ENCODE measurements around the gene TBXA2R. TPM values are rescaled to one million over a fixed set of nuclear protein-coding genes. Genes with fewer than 3 reads are reported as not detected.
A peak's percentile ranks its signal among the peaks of the same experiment; 100 is the strongest.

TBXA2R gene
- total and polyA plus RNA-seq, 2 of the 4 experiments (the other 2 are of a cell fraction) = 0.36 to 2.3 TPM

DNA sequence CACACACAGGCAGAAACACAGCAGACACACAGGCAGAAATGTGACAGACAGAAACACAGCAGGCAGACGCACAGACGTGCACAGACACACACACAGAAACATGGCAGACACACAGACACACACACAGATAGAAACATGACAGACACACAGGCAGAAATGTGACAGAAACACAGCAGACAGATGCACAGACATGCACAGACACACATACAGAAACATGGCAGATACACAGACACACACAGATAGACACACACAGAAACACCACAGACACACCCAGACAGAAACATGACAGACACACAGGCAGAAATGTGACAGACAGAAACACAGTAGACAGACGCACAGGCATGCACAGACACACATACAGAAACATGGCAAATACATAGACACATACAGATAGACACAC is 1.3 kb downstream of the TBXA2R start:
- ATAC-seq (ENCODE audit: low read depth) (no peak), DNase-seq (no peak)
- intact Hi-C loops (cut with micrococcal nuclease) = no loop called here
- peaks cover 2% of the 10 kb centered on the region; the same call in 1 of the 2 replicates for H3K36me3 ChIP-seq (ENCODE audit: control insufficient read depth, insufficient read depth, low read length)
- no peak overlapping the region for H3K4me3 ChIP-seq (ENCODE audit: insufficient read depth, low read depth, low read length)
- no peak overlapping the region for H2BK5ac ChIP-seq (ENCODE audit: low read depth, low read length, poor library complexity, severe bottlenecking)
- peaks cover 11% of the 10 kb centered on the region for H3K4me1 ChIP-seq (ENCODE audit: control insufficient read depth, insufficient read depth, low read length)
- no peak overlapping the region for H4K5ac ChIP-seq (ENCODE audit: low read depth, low read length)
- no peak overlapping the region for H2BK20ac ChIP-seq (ENCODE audit: low read depth, low read length)
- peak overlapping the region; percentile 7; the same call in 1 of the 3 replicates for H2BK15ac ChIP-seq (ENCODE audit: low read depth, low read length)
- H3K9me1 ChIP-seq (ENCODE audit: insufficient read depth, low read length) = 0 out of 2 replicates have a peak, but pooled peaks cover 6% of the 10 kb centered on the region
- ChIA-PET POLR2A (ENCODE audit: unreplicated experiment) (no interaction called here), CTCF (no interaction called here)
- no peaks in the 10 kb centered on the region for H3K9me3 ChIP-seq (ENCODE audit: control insufficient read depth, insufficient read depth, low read length)
- H3K9ac ChIP-seq (ENCODE audit: low read depth, low read length) = no peak overlapping the region
- no TSS peak for BruUV-seq (replicated peaks)
- H3K4ac ChIP-seq (ENCODE audit: low read depth, low read length) = no peak overlapping the region
- H3K27ac ChIP-seq (ENCODE audit: insufficient read depth, low read length) = no peak overlapping the region
- peaks cover 7 to 17% of the 10 kb centered on the region in 2 experiments for H3K79me1 ChIP-seq (ENCODE audit: low read depth in 1 of 2, low read length in 2 of 2)
- dilution Hi-C loops (cut with HindIII; ENCODE audit: low sequenced_read_pairs, unreplicated experiment) = no loop called here
- H2AK9ac ChIP-seq (replicated peaks; ENCODE audit: low read depth, low read length, poor library complexity) = peak overlapping the region; percentile 93
- WGBS, 2 experiments (ENCODE audit: extremely low coverage in 2 of 2, insufficient read length in 1 of 2) = 100% methylated on average over 1 of the region's 3 CpGs; no CpG with 5 or more reads in 1 of the 2 experiments
- H3K14ac ChIP-seq (replicated peaks; ENCODE audit: low read depth, low read length) = peak overlapping the region; percentile 42
- no peak overlapping the region for H3K4me2 ChIP-seq (ENCODE audit: low read depth, low read length)
- H2BK120ac ChIP-seq (ENCODE audit: low read depth, low read length) = no peak overlapping the region
- H2AFZ ChIP-seq (replicated peaks; ENCODE audit: low read length, poor library complexity) = peak overlapping the region; percentile 9
- H2AK5ac ChIP-seq (ENCODE audit: low read depth, low read length) = peak overlapping the region; percentile 42; the same call in 1 of the 2 replicates
- no peak overlapping the region for H3K56ac ChIP-seq (ENCODE audit: extremely low read depth, insufficient read depth, low read length)
- no peak overlapping the region for H3K18ac ChIP-seq (ENCODE audit: low read depth, low read length)
- TF ChIP-seq FOS (IDR thresholded peaks at IDR 0.05; ENCODE audit: low read depth, low read length) = no peak
- TF ChIP-seq, protein P1, sequence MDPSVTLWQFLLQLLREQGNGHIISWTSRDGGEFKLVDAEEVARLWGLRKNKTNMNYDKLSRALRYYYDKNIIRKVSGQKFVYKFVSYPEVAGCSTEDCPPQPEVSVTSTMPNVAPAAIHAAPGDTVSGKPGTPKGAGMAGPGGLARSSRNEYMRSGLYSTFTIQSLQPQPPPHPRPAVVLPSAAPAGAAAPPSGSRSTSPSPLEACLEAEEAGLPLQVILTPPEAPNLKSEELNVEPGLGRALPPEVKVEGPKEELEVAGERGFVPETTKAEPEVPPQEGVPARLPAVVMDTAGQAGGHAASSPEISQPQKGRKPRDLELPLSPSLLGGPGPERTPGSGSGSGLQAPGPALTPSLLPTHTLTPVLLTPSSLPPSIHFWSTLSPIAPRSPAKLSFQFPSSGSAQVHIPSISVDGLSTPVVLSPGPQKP (IDR thresholded peaks at IDR 0.05; ENCODE audit: borderline replicate concordance, low read depth, low read length) = no peak
- H3K23ac ChIP-seq (ENCODE audit: low read depth, low read length) = peak overlapping the region; percentile 11; the same call in 1 of the 2 replicates
- H4K91ac ChIP-seq (ENCODE audit: insufficient read depth, low read depth, low read length) = no peak overlapping the region
- H3K27me3 ChIP-seq (ENCODE audit: control insufficient read depth, insufficient read depth, low read length) = no peaks in the 10 kb centered on the region
- in situ Hi-C loops (cut with MboI; ENCODE audit: low sequenced_read_pairs) = loop anchor here (25.0 kb wide), 1 partner anchor 293 kb away; no protein-coding TSS in a partner anchor
- no peaks in the 10 kb centered on the region for H4K20me1 ChIP-seq (ENCODE audit: insufficient read depth, low read length)
- H4K8ac ChIP-seq (ENCODE audit: low read depth in 2 of 2, low read length in 2 of 2) = no peak overlapping the region
